ENCODE measurements around the gene PLA2G3. TPM values are rescaled to one million over a fixed set of nuclear protein-coding genes. Genes with fewer than 3 reads are reported as not detected.
A peak's percentile ranks its signal among the peaks of the same experiment; 100 is the strongest.

The PLA2G3 gene
- total RNA-seq, 2 experiments from 2014 or later = not detected

GRCh38 chr22:31162015-31162765, 21.9 kb upstream of the PLA2G3 start:
- CTCF ChIA-PET = interaction anchor here (0.6 to 1.2 kb wide), 3 partner anchors 13 to 240 kb away, joined by 4 read pairs; no protein-coding TSS in a partner anchor
- Mint-ChIP-seq H3K27ac (no peak overlapping the region), H3K9me3 (no peaks in the 10 kb centered on the region), H3K27me3 (peaks cover 8% of the 10 kb centered on the region), H3K4me3 (peak overlapping the region; percentile 26), H3K4me1 (peaks cover 40% of the 10 kb centered on the region), H3K36me3 (ENCODE audit: low read depth) (peaks cover 11% of the 10 kb centered on the region)
- POLR2A ChIA-PET = no interaction called here
- DNase-seq = no peak

DNA sequence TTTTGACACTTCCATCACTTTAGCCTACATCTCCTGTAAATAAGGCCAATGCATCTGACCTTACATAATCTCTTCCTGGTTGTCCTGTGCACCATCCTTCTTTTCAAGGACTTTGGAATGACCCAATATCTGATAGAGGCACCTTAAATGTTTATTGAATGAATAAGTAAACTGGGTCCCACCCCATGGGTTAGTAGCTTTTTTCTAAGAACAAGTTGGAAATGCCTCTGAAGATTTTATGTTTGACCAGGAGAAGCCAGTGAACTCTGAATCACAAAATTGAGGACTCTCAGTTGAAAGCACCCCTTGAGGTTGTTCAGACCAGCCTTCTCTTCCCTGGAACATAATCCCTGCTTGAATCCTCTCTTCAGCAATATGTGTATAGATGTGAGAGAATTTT, 21.1 kb upstream of the PLA2G3 start:
- Mint-ChIP-seq H3K9me3 (no peaks in the 10 kb centered on the region), H3K4me3 (peak overlapping the region; percentile 100), H3K4me1 (peaks cover 40% of the 10 kb centered on the region), H3K27me3 (peaks cover 8% of the 10 kb centered on the region), H3K36me3 (ENCODE audit: low read depth) (peaks cover 11% of the 10 kb centered on the region), H3K27ac (no peak overlapping the region)
- ChIA-PET POLR2A (no interaction called here), CTCF (interaction anchor here (0.6 to 1.2 kb wide), 4 partner anchors 10 to 139 kb away, joined by 3 to 5 read pairs (median 4); no protein-coding TSS in a partner anchor)
- DNase-seq = no peak

DNA sequence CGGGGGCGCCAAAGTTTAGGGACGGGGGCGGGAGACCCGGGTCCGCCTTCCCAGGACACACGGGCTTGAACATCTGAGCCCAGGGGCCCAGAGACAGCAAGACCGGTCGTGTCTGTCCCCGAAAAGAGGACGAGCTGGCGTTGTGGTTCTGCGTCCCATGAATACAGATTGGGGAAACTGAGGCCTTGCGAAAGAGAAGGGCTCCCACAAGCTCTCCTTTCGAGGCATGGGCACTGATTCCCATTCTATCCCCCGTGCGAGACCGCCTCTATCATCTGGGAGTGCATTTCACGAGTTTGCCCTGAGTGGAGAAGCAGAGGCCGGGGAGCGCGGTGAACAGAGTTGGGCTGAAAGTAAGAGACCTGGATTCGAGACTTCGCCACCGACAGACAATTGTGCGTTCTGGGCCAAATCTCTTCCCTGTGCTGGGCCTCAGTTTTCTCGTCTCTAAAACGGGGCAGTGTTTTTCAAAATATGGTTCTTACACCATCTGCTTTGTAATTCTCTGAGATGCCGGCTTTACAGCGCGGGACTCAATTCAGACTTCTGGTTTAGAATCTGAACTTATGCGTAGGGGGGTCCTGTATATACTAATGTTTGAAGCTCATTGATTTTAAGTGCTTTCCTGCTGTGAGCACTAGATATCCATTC, 20.1 kb upstream of the PLA2G3 start:
- ChIA-PET CTCF (interaction anchor here (0.7 to 0.9 kb wide), 3 partner anchors 10 to 369 kb away, joined by 3 read pairs; no protein-coding TSS in a partner anchor), POLR2A (no interaction called here)
- Mint-ChIP-seq H3K9me3 (no peaks in the 10 kb centered on the region), H3K36me3 (ENCODE audit: low read depth) (peaks cover 7% of the 10 kb centered on the region), H3K4me3 (peak overlapping the region; percentile 100), H3K4me1 (peaks cover 38% of the 10 kb centered on the region), H3K27me3 (peaks cover 8% of the 10 kb centered on the region), H3K27ac (peak overlapping the region; percentile 98)
- peak; percentile 29 for DNase-seq

GRCh38 chr22:31155422-31155821, 15.1 kb upstream of the PLA2G3 start:
- Mint-ChIP-seq H3K4me3 (no peak overlapping the region), H3K27me3 (peaks cover 8% of the 10 kb centered on the region), H3K27ac (no peak overlapping the region), H3K36me3 (ENCODE audit: low read depth) (peaks cover 2% of the 10 kb centered on the region), H3K4me1 (peaks cover 13% of the 10 kb centered on the region), H3K9me3 (no peaks in the 10 kb centered on the region)
- POLR2A ChIA-PET = no interaction called here
- no peak for DNase-seq
- CTCF ChIA-PET = interaction anchor here (0.6 to 1.0 kb wide), 3 partner anchors 11 to 1827 kb away, joined by 3 read pairs; no protein-coding TSS in a partner anchor

DNA sequence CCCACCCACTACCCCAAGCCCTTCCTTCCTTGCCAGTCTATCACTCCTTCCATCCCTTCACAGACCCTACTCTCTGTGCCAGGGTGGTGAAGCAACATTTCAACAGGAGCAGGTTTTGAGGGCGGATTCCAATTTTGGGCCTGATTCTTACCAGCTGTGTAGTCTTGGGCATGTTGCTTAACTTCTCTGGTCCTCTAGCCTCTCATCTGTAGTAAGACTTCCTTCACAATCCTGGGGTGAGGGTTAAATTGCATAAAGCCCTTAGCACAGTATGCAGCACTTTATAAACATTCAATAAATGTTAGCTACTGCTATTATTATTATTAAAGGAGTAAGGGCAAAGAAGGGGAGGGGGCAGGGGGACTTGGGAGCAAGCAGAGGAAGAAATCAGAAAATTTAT, 14.7 kb upstream of the PLA2G3 start:
- no peak for DNase-seq
- Mint-ChIP-seq H3K27ac (no peak overlapping the region), H3K9me3 (no peaks in the 10 kb centered on the region), H3K4me3 (no peak overlapping the region), H3K27me3 (peaks cover 8% of the 10 kb centered on the region), H3K4me1 (peaks cover 12% of the 10 kb centered on the region), H3K36me3 (ENCODE audit: low read depth) (peaks cover under 1% of the 10 kb centered on the region)
- ChIA-PET CTCF (interaction anchor here (0.6 to 2.6 kb wide), 3 partner anchors 12 to 1827 kb away, joined by 3 to 6 read pairs (median 3); no protein-coding TSS in a partner anchor), POLR2A (no interaction called here)

- peaks cover 4% of the 10 kb centered on the region for H3K27me3 Mint-ChIP-seq
- H3K4me3 Mint-ChIP-seq = no peak overlapping the region
- ChIA-PET POLR2A (no interaction called here), CTCF (interaction anchor here (0.6 to 2.6 kb wide), 4 partner anchors 10 to 73 kb away, joined by 3 to 6 read pairs (median 4); no protein-coding TSS in a partner anchor)
- no peaks in the 10 kb centered on the region for H3K9me3 Mint-ChIP-seq
- H3K36me3 Mint-ChIP-seq (ENCODE audit: low read depth) = no peaks in the 10 kb centered on the region
- H3K4me1 Mint-ChIP-seq = peaks cover 3% of the 10 kb centered on the region
- no peak overlapping the region for H3K27ac Mint-ChIP-seq
- no peak for DNase-seq
These were observed 13.0 kb upstream of the PLA2G3 start for GRCh38 chr22:31153357-31153756.

DNA sequence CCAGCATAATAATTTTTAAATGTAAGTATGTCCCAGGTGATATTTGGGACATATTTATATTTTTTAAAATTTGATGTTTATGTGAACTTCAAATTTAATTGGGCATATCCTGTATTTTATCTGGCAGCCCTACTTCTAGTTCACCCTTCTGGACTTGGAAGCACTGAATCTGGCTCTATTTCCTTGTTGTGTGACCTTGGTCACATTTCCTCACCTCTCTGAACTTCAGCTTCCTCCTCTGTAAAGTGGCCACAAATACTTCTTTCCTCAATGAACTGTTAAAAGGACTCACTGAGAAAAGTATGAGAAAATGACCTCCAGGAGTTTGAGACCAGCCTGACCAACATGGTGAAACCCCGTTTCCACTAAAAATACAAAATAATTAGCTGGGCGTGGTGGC, 11.6 kb upstream of the PLA2G3 start:
- H3K27ac Mint-ChIP-seq = no peak overlapping the region
- no peaks in the 10 kb centered on the region for H3K27me3 Mint-ChIP-seq
- POLR2A ChIA-PET = no interaction called here
- H3K4me3 Mint-ChIP-seq = no peak overlapping the region
- CTCF ChIA-PET = no interaction called here
- DNase-seq = no peak
- no peaks in the 10 kb centered on the region for H3K9me3 Mint-ChIP-seq
- no peaks in the 10 kb centered on the region for H3K4me1 Mint-ChIP-seq
- no peaks in the 10 kb centered on the region for H3K36me3 Mint-ChIP-seq (ENCODE audit: low read depth)

- Mint-ChIP-seq H3K4me1 (no peaks in the 10 kb centered on the region), H3K27ac (no peak overlapping the region), H3K4me3 (no peak overlapping the region), H3K9me3 (no peaks in the 10 kb centered on the region), H3K36me3 (ENCODE audit: low read depth) (no peaks in the 10 kb centered on the region), H3K27me3 (no peaks in the 10 kb centered on the region)
- ChIA-PET CTCF (interaction anchor here (0.8 to 1.4 kb wide), 2 partner anchors 10 to 66 kb away, joined by 3 to 4 read pairs; no protein-coding TSS in a partner anchor), POLR2A (no interaction called here)
- DNase-seq = no peak
These were observed 10.3 kb upstream of the PLA2G3 start for GRCh38 chr22:31150615-31151014.

- H3K9me3 Mint-ChIP-seq = peaks cover 7% of the 10 kb centered on the region
- H3K36me3 Mint-ChIP-seq (ENCODE audit: low read depth) = no peaks in the 10 kb centered on the region
- no peaks in the 10 kb centered on the region for H3K27me3 Mint-ChIP-seq
- ChIA-PET CTCF (interaction anchor here (1.0 kb wide), 1 partner anchor 8 kb away, joined by 4 read pairs; no protein-coding TSS in a partner anchor), POLR2A (no interaction called here)
- no peak overlapping the region for H3K27ac Mint-ChIP-seq
- DNase-seq = peak; percentile 36
- H3K4me3 Mint-ChIP-seq = no peak overlapping the region
- H3K4me1 Mint-ChIP-seq = peaks cover 9% of the 10 kb centered on the region
These were observed 8.8 kb upstream of the PLA2G3 start for GRCh38 chr22:31148953-31149627.

GRCh38 chr22:31148488-31148887, 8.2 kb upstream of the PLA2G3 start:
- CTCF ChIA-PET = interaction anchor here (0.7 to 1.0 kb wide), 2 partner anchors 9 to 36 kb away, joined by 3 to 4 read pairs; no protein-coding TSS in a partner anchor
- POLR2A ChIA-PET = no interaction called here
- DNase-seq = no peak
- no peak overlapping the region for H3K27ac Mint-ChIP-seq
- no peaks in the 10 kb centered on the region for H3K27me3 Mint-ChIP-seq
- no peaks in the 10 kb centered on the region for H3K36me3 Mint-ChIP-seq (ENCODE audit: low read depth)
- peaks cover 11% of the 10 kb centered on the region for H3K4me1 Mint-ChIP-seq
- H3K9me3 Mint-ChIP-seq = peaks cover 7% of the 10 kb centered on the region
- no peak overlapping the region for H3K4me3 Mint-ChIP-seq

DNA sequence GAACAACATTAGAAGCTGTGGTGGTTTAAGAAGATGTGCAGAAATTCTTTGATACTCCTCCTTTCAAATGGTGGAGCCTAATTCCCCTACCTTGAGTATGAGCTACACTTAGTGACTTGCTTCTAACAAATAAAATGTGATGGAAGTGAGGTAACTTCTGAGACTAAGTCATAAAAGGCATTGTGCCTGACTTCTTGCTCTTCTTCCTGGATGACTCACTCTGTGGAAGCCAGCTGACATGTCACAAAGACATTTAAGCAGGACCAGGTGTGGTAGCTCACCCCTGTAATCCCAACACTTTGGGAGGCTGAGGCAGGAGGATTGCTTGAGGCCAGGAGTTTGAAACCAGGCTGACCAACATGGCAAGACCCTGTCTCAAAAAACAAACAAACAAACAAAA, 3.9 kb upstream of the PLA2G3 start:
- ChIA-PET POLR2A (interaction anchor here (0.6 kb wide), 1 partner anchor 28 kb away, joined by 11 read pairs; no protein-coding TSS in a partner anchor), CTCF (interaction anchor here (1.2 to 2.0 kb wide), 2 partner anchors 10 to 60 kb away, joined by 3 to 6 read pairs; no protein-coding TSS in a partner anchor)
- H3K27me3 Mint-ChIP-seq = peaks cover 2% of the 10 kb centered on the region
- peaks cover 7% of the 10 kb centered on the region for H3K9me3 Mint-ChIP-seq
- H3K27ac Mint-ChIP-seq = no peak overlapping the region
- H3K36me3 Mint-ChIP-seq (ENCODE audit: low read depth) = no peaks in the 10 kb centered on the region
- H3K4me1 Mint-ChIP-seq = peaks cover 11% of the 10 kb centered on the region
- DNase-seq = no peak
- no peak overlapping the region for H3K4me3 Mint-ChIP-seq

GRCh38 chr22:31143537-31143936, 3.2 kb upstream of the PLA2G3 start:
- CTCF ChIA-PET = interaction anchor here (1.2 to 2.0 kb wide), 2 partner anchors 10 to 59 kb away, joined by 3 to 6 read pairs; no protein-coding TSS in a partner anchor
- Mint-ChIP-seq H3K9me3 (peaks cover 7% of the 10 kb centered on the region), H3K27me3 (peaks cover 2% of the 10 kb centered on the region), H3K27ac (no peak overlapping the region), H3K4me3 (no peak overlapping the region), H3K4me1 (peaks cover 11% of the 10 kb centered on the region), H3K36me3 (ENCODE audit: low read depth) (no peaks in the 10 kb centered on the region)
- DNase-seq = no peak
- POLR2A ChIA-PET = interaction anchor here (0.6 kb wide), 1 partner anchor 28 kb away, joined by 11 read pairs; no protein-coding TSS in a partner anchor

All from activated CD4-positive, alpha-beta T cell treated with anti-CD3 and anti-CD28 coated beads, Interleukin-2, amount 10 ng/mL, durations not matched to agents 7 days and 5 days (primary cell).